HCT116 (cell line): Measurements from ENCODE around the gene COL9A3. TPM values are rescaled to one million over a fixed set of nuclear protein-coding genes. Genes with fewer than 3 reads are reported as not detected.

Experiments
- ATAC-seq: fragments of 200-7000 bp; cut with Tn5 transposase; 2 replicates; pipeline ENCODE4 v1.9.1; 2020; ENCODE audit warnings: mild to moderate bottlenecking, moderate library complexity
- BruUV-seq: library from RNA; stranded (reverse); fragments of 400-500 nt; replicated peaks from 2 replicates; lab custom pipeline; 2021; lab: Mats Ljungman, UMichigan
- CTCF ChIA-PET: fragments of 300-600 bp; sonication (Branson Sonifier 250); formaldehyde crosslinking; loops from one replicate; lab custom pipeline; 2021; ENCODE audit warnings: antibody characterized with exemption; lab: Charles Lee
- POLR2A ChIA-PET: fragments of 300-600, 350-600 bp; sonication (Branson Sonifier 250); formaldehyde crosslinking; loops from one replicate; lab custom pipeline; 2021; ENCODE audit warnings: antibody characterized with exemption; lab: Charles Lee
- RAD21 ChIA-PET, 2 experiments: fragments of 300-600 bp; sonication (Branson Sonifier 250); formaldehyde crosslinking; loops; one replicate each; lab custom pipeline; 2023; ENCODE audit warnings: low total read pairs in 2 of 2; ENCODE audit not compliant: uncharacterized antibody in 2 of 2, unreplicated experiment in 2 of 2, low non-redundant PET in 1 of 2; lab: Charles Lee
- DNase-seq: peaks from one replicate; pipeline ENCODE4 v3.0.0-alpha.2; 2010; ENCODE audit warnings: low read depth, low spot score
- H2AFZ ChIP-seq: fragments of 200-600 bp; shearing (Covaris generic), sonication (generic); 2 replicates; pipeline ENCODE4 v1.6.1; 2017; ENCODE audit warnings: low read depth, mixed run types, mixed read lengths, antibody characterized with exemption, low read length; ENCODE audit not compliant: poor library complexity, severe bottlenecking
- H3K27ac ChIP-seq: 2 replicates; pipeline ENCODE4 v1.5.1; 2012; ENCODE audit warnings: low read depth, low read length
- H3K27me3 ChIP-seq: fragments of 200-600 bp; sonication (generic); 2 replicates; pipeline ENCODE4 v1.6.1; 2016; ENCODE audit warnings: mixed run types, low read length, mixed read lengths; ENCODE audit not compliant: insufficient read depth
- H3K36me3 ChIP-seq, 2 experiments: fragments of 200-500 bp in 1 of 2; fragments of 200-600 bp in 1 of 2; sonication (Bioruptor generic) in 1 of 2; sonication (generic) in 1 of 2; 2 replicates each; pipeline versions ENCODE4 v1.5.1 to v1.6.1; 2014 to 2016; ENCODE audit warnings: low read length in 2 of 2, inconsistent platforms in 1 of 2, mixed read lengths in 1 of 2, mixed run types in 1 of 2; ENCODE audit not compliant: insufficient read depth in 2 of 2, control insufficient read depth in 1 of 2
- H3K4me1 ChIP-seq, 2 experiments: fragments of 200-600 bp in 1 of 2; sonication (generic) in 1 of 2; 2 replicates each; pipeline versions ENCODE4 v1.5.1 to v1.6.1; 2012 to 2017; ENCODE audit warnings: low read length in 2 of 2, inconsistent platforms in 1 of 2, mild to moderate bottlenecking in 1 of 2, mixed read lengths in 1 of 2, mixed run types in 1 of 2, moderate library complexity in 1 of 2; ENCODE audit not compliant: insufficient read depth in 2 of 2, control insufficient read depth in 1 of 2
- H3K4me2 ChIP-seq: fragments of 200-600 bp; sonication (generic); 2 replicates; pipeline ENCODE4 v1.6.1; 2017; ENCODE audit warnings: mixed run types, low read length, mixed read lengths
- H3K4me3 ChIP-seq, 2 experiments: fragments of 200-600 bp in 1 of 2; sonication (generic) in 1 of 2; replicated peaks in 1 of 2; 2 replicates each; pipeline ENCODE4 v1.5.1; 2011 to 2016; ENCODE audit warnings: low read length in 2 of 2, control low read depth in 1 of 2, low read depth in 1 of 2, mild to moderate bottlenecking in 1 of 2, mixed read lengths in 1 of 2, mixed run types in 1 of 2
- H3K79me2 ChIP-seq: fragments of 200-600 bp; sonication (generic); 2 replicates; pipeline ENCODE4 v1.6.1; 2017; ENCODE audit warnings: mild to moderate bottlenecking, mixed run types, low read length, moderate library complexity, mixed read lengths; ENCODE audit not compliant: insufficient read depth
- H3K9ac ChIP-seq: fragments of 200-600 bp; sonication (generic); 2 replicates; pipeline ENCODE4 v1.6.1; 2016; ENCODE audit warnings: low read length, mixed read lengths
- H3K9me2 ChIP-seq: fragments of 200-600 bp; sonication (generic), shearing (Covaris generic); 2 replicates; pipeline ENCODE4 v1.6.1; 2017; ENCODE audit warnings: mixed run types, mild to moderate bottlenecking, moderate library complexity; ENCODE audit not compliant: insufficient read depth
- H3K9me3 ChIP-seq, 2 experiments: fragments of 200-500 bp in 1 of 2; fragments of 200-600 bp in 1 of 2; sonication (Bioruptor generic) in 1 of 2; sonication (generic) in 1 of 2; 2 replicates each; pipeline ENCODE4 v1.6.1; 2014 to 2017; ENCODE audit warnings: low read length in 2 of 2, mixed read lengths in 2 of 2, inconsistent platforms in 1 of 2, low read depth in 1 of 2, mild to moderate bottlenecking in 1 of 2, mixed run types in 1 of 2, moderate library complexity in 1 of 2; ENCODE audit not compliant: control insufficient read depth in 1 of 2, insufficient read depth in 1 of 2
- H4K20me1 ChIP-seq: fragments of 200-600 bp; sonication (generic), shearing (Covaris generic); 2 replicates; pipeline ENCODE4 v1.6.1; 2017; ENCODE audit warnings: mixed run types, mild to moderate bottlenecking, moderate library complexity; ENCODE audit not compliant: insufficient read depth
- CBX3 ChIP-seq: IDR thresholded peaks from 2 replicates; pipeline ENCODE4 v1.6.1; 2012; ENCODE audit warnings: low read depth
- CEBPB ChIP-seq: IDR thresholded peaks from 2 replicates; pipeline ENCODE4 v1.6.1; 2012; ENCODE audit warnings: low read depth
- EGR1 ChIP-seq: IDR thresholded peaks from 2 replicates; pipeline ENCODE4 v1.6.1; 2012; ENCODE audit warnings: low read depth
- ELF1 ChIP-seq: IDR thresholded peaks from 2 replicates; pipeline ENCODE4 v1.6.1; 2012; ENCODE audit warnings: low read depth, borderline replicate concordance
- EZH2 ChIP-seq: fragments of 200-600 bp; sonication (generic); IDR thresholded peaks from 2 replicates; pipeline ENCODE4 v1.6.1; 2017; ENCODE audit warnings: antibody characterized with exemption, mixed run types
- EZH2phosphoT487 ChIP-seq: fragments of 200-600 bp; IDR thresholded peaks from 2 replicates; pipeline ENCODE4 v1.6.1; 2018; ENCODE audit warnings: antibody characterized with exemption, borderline replicate concordance
- JUND ChIP-seq: IDR thresholded peaks from 2 replicates; pipeline ENCODE4 v1.6.1; 2012
- POLR2A ChIP-seq: IDR thresholded peaks from 2 replicates; pipeline ENCODE4 v1.7.0; 2011; ENCODE audit warnings: borderline replicate concordance; ENCODE audit not compliant: insufficient read depth, insufficient read length; ENCODE audit errors: extremely low read depth
- RAD21 ChIP-seq: IDR thresholded peaks from 2 replicates; pipeline ENCODE4 v1.6.1; 2012; ENCODE audit warnings: low read depth, mild to moderate bottlenecking
- SIN3A ChIP-seq: IDR thresholded peaks from 2 replicates; pipeline ENCODE4 v1.6.1; 2012; ENCODE audit warnings: low read depth
- TCF7L2 ChIP-seq: IDR thresholded peaks from 2 replicates; pipeline ENCODE4 v1.7.0; 2011; ENCODE audit warnings: borderline replicate concordance, inconsistent platforms; ENCODE audit not compliant: insufficient read depth, insufficient read length; ENCODE audit errors: extremely low read depth
- ZFX ChIP-seq: fragments of 450-650 bp; IDR thresholded peaks from 2 replicates; pipeline ENCODE4 v1.6.1; 2017
- ZNF274 ChIP-seq: fragments of 200-500 bp; sonication (Bioruptor generic); IDR thresholded peaks from 2 replicates; pipeline ENCODE4 v1.6.1; 2014; ENCODE audit warnings: mild to moderate bottlenecking, low read depth, low read length, inconsistent platforms
- intact Hi-C: fragments of 100-400 bp; cut with micrococcal nuclease; formaldehyde crosslinking; loops from 2 replicates; pipeline ENCODE4 v1.10.0; 2022
- total RNA-seq: library from RNA; stranded (reverse); gene quantifications from one replicate; pipeline ENCODE4 v1.2.1, GENCODE V29; 2021; ENCODE audit not compliant: unreplicated experiment
- TF ChIP-seq, protein P1 (sequence below): IDR thresholded peaks from 2 replicates; pipeline ENCODE4 v1.6.1; 2011; ENCODE audit warnings: mild to moderate bottlenecking, low read length, moderate library complexity; ENCODE audit not compliant: insufficient replicate concordance; ENCODE audit errors: extremely low read depth
- TF ChIP-seq, protein P2 (sequence below), 3 experiments: fragments of 200-600 bp in 1 of 3; sonication (generic) in 1 of 3; IDR thresholded peaks in 2 of 3; conservative IDR thresholded peaks in 1 of 3; 2 replicates each; pipeline ENCODE4 v1.5.1; 2012 to 2017; ENCODE audit warnings: low read depth in 2 of 3, low read length in 2 of 3, antibody characterized with exemption in 1 of 3, borderline replicate concordance in 1 of 3, control low read depth in 1 of 3, mild to moderate bottlenecking in 1 of 3, mixed read lengths in 1 of 3, mixed run types in 1 of 3, moderate library complexity in 1 of 3; ENCODE audit not compliant: insufficient read depth in 1 of 3
- TF ChIP-seq, protein P3 (sequence below): IDR thresholded peaks from 2 replicates; pipeline ENCODE4 v1.6.1; 2012

COL9A3 gene
- total RNA-seq, 1 experiment from 2014 or later: 29.7 TPM

DNA sequence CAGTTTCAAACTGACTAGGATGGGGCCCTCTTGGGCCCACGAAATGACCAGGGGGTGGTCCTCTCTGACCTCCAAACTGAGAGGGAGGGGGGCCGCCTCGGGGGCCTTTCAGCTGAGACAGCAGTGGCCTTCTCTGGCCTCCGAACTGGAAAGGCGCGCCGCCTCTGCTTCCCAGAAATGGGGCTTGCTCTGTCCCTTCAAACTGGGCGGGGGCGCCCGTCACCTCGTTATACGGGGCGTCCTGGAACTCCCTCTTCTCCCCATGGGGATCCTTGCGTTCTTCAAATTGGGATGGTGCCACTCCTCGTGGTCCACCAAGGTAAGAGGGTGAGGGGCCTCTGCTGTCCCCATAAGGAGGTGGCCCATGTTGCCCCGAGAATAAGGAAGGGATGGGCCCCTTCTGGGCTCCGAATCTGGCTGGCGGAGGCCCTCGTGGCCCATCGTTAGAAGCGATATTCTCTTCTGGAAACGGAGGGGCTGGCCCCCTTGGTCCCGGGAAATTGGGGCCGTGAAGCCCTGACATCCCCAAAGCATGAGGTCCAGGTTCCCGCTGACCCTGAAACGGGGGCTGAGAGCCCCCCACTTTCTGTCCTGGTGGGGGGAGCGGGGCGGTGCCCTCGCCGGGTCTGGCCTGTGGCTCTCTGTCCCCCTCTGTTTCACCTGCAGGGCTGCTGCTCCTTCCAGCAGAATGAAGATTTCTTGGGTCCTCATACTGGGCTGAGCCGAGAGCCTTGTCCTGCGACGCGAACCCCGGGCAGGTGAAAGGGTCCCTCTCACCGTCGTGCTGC is 63.5 kb downstream of the COL9A3 start:
- Histone ChIP-seq H2AFZ (no peak overlapping the region), H3K4me2 (no peak overlapping the region), H3K9me3 (no peaks in the 10 kb centered on the region), H3K27me3 (no peaks in the 10 kb centered on the region), H3K9ac (no peak overlapping the region), H3K9me2 (no peaks in the 10 kb centered on the region), H4K20me1 (no peaks in the 10 kb centered on the region), H3K36me3 (no peaks in the 10 kb centered on the region)
- ChIA-PET CTCF (no interaction called here), POLR2A (no interaction called here), RAD21 (no interaction called here)
- intact Hi-C loops: no loop called here
- no peak for ATAC-seq
- TF ChIP-seq, protein P1, sequence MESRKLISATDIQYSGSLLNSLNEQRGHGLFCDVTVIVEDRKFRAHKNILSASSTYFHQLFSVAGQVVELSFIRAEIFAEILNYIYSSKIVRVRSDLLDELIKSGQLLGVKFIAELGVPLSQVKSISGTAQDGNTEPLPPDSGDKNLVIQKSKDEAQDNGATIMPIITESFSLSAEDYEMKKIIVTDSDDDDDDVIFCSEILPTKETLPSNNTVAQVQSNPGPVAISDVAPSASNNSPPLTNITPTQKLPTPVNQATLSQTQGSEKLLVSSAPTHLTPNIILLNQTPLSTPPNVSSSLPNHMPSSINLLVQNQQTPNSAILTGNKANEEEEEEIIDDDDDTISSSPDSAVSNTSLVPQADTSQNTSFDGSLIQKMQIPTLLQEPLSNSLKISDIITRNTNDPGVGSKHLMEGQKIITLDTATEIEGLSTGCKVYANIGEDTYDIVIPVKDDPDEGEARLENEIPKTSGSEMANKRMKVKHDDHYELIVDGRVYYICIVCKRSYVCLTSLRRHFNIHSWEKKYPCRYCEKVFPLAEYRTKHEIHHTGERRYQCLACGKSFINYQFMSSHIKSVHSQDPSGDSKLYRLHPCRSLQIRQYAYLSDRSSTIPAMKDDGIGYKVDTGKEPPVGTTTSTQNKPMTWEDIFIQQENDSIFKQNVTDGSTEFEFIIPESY: no peak
- TF ChIP-seq CEBPB (no peak), SIN3A (no peak), CBX3 (no peak), JUND (no peak), EGR1 (no peak), POLR2A (no peak), TCF7L2 (no peak), ELF1 (no peak), ZNF274 (no peak), EZH2phosphoT487 (no peak), ZFX (no peak), EZH2 (no peak), RAD21 (no peak)
- TF ChIP-seq, protein P2, sequence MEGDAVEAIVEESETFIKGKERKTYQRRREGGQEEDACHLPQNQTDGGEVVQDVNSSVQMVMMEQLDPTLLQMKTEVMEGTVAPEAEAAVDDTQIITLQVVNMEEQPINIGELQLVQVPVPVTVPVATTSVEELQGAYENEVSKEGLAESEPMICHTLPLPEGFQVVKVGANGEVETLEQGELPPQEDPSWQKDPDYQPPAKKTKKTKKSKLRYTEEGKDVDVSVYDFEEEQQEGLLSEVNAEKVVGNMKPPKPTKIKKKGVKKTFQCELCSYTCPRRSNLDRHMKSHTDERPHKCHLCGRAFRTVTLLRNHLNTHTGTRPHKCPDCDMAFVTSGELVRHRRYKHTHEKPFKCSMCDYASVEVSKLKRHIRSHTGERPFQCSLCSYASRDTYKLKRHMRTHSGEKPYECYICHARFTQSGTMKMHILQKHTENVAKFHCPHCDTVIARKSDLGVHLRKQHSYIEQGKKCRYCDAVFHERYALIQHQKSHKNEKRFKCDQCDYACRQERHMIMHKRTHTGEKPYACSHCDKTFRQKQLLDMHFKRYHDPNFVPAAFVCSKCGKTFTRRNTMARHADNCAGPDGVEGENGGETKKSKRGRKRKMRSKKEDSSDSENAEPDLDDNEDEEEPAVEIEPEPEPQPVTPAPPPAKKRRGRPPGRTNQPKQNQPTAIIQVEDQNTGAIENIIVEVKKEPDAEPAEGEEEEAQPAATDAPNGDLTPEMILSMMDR (IDR thresholded peaks at IDR 0.05 in 2 of 3, conservative IDR thresholded peaks at IDR 0.05 in 1 of 3; ENCODE audit: borderline replicate concordance in 1 of 3, insufficient read depth in 1 of 3, low read depth in 2 of 3, low read length in 2 of 3): no peak
- TF ChIP-seq, protein P3, sequence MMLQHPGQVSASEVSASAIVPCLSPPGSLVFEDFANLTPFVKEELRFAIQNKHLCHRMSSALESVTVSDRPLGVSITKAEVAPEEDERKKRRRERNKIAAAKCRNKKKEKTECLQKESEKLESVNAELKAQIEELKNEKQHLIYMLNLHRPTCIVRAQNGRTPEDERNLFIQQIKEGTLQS: no peak
- TF ChIP-seq, all 23 proteins: peak for 0
- Histone ChIP-seq H3K4me1 (peaks cover 3 to 8% of the 10 kb centered on the region in 2 experiments; a peak in 3 of 4 replicates), H3K4me3 (no peak overlapping the region), H3K79me2 (no peaks in the 10 kb centered on the region), H3K27ac (no peak overlapping the region)
- no TSS peak for BruUV-seq
- no peak for DNase-seq
